Measurements from ENCODE around the gene TBCD. TPM values are rescaled to one million over a fixed set of nuclear protein-coding genes. Genes with fewer than 3 reads are reported as not detected.

TBCD gene
- total RNA-seq, 3 donors from 2014 or later = 45.4 to 65.9 (median 53.3) TPM

DNA sequence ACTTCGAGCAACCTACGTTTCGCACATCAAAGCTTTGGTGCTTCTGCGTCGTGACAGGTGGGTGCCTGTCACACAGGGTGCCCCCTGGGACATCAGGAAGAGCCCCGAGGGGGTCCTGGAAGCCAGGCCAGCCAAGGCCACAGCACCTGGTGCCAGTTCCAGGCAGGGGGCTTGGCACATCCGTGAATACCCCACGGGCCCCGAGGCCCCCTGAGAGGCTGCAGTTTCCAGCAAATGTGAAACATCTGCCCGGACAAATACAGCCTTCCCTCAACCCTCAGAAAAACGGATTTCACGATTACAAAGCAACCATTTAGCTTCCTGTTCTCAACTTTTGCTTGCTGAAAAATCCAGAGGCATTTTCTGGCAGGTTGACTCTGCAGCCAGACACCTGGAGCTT, 218.2 kb downstream of the TBCD start:
- DNase-seq (ENCODE audit: low spot score in 2 of 2) = no peak
- Histone ChIP-seq H3K27me3 (no peaks in the 10 kb centered on the region), H3K36me3 (no peaks in the 10 kb centered on the region), H3K27ac (no peak overlapping the region), H3K4me1 (no peaks in the 10 kb centered on the region), H3K9me3 (no peaks in the 10 kb centered on the region), H3K4me3 (no peak overlapping the region)
- TF ChIP-seq POLR2AphosphoS5 (IDR thresholded peaks at IDR 0.05) (no peak), POLR2A (IDR thresholded peaks at IDR 0.05) (no peak)
- TF ChIP-seq, protein P1, sequence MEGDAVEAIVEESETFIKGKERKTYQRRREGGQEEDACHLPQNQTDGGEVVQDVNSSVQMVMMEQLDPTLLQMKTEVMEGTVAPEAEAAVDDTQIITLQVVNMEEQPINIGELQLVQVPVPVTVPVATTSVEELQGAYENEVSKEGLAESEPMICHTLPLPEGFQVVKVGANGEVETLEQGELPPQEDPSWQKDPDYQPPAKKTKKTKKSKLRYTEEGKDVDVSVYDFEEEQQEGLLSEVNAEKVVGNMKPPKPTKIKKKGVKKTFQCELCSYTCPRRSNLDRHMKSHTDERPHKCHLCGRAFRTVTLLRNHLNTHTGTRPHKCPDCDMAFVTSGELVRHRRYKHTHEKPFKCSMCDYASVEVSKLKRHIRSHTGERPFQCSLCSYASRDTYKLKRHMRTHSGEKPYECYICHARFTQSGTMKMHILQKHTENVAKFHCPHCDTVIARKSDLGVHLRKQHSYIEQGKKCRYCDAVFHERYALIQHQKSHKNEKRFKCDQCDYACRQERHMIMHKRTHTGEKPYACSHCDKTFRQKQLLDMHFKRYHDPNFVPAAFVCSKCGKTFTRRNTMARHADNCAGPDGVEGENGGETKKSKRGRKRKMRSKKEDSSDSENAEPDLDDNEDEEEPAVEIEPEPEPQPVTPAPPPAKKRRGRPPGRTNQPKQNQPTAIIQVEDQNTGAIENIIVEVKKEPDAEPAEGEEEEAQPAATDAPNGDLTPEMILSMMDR (IDR thresholded peaks at IDR 0.05) = no peak
- intact Hi-C loops (cut with DNase I; ENCODE audit: low total_unique reads) = no loop called here

DNA sequence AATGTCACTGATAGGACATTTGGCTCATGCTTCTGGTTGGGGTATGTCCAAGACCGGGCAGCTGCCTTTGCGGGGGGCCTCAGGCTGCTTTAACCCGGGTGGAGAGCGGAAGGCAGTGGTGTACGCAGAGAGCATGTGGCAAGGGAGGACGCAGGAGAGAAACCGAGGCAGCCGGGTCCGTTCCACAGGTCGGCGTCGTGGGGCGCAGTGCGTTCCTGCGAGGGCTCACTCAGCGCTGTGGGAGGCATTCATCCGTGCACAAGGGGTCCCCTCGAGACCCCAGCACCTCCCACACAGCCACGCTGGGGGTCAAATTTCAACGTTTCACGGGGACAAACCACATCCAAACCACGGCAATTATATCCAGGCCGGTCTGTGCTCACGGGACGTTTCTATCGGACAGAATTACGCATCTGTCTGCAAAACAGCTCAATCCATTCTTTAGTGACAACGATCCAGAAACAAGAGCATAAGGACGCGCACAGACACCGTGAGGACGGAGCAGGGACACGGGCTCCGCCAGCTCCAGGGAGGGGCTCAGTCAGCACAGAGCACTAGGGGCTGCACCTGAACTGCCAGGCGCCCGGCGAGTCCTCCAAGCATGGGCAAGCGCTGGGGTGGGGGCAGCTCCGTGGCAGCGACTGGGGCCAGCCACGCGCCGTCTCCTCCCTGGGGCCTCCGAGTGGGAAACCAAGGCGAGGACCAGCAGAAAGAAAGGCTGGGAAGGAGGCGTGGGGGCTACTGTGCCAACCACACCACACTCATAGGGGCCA, 219.1 kb downstream of the TBCD start:
- H3K36me3 ChIP-seq = no peaks in the 10 kb centered on the region
- no peak for TF ChIP-seq POLR2A (IDR thresholded peaks at IDR 0.05)
- TF ChIP-seq, protein P1 (IDR thresholded peaks at IDR 0.05) = no peak
- TF ChIP-seq POLR2AphosphoS5 (IDR thresholded peaks at IDR 0.05) = no peak
- H3K4me1 ChIP-seq = no peaks in the 10 kb centered on the region
- intact Hi-C loops (cut with DNase I; ENCODE audit: low total_unique reads) = no loop called here
- H3K9me3 ChIP-seq = no peaks in the 10 kb centered on the region
- H3K27me3 ChIP-seq = no peaks in the 10 kb centered on the region
- DNase-seq (ENCODE audit: low spot score in 2 of 2) = no peak
- H3K27ac ChIP-seq = no peak overlapping the region
- no peak overlapping the region for H3K4me3 ChIP-seq

DNA sequence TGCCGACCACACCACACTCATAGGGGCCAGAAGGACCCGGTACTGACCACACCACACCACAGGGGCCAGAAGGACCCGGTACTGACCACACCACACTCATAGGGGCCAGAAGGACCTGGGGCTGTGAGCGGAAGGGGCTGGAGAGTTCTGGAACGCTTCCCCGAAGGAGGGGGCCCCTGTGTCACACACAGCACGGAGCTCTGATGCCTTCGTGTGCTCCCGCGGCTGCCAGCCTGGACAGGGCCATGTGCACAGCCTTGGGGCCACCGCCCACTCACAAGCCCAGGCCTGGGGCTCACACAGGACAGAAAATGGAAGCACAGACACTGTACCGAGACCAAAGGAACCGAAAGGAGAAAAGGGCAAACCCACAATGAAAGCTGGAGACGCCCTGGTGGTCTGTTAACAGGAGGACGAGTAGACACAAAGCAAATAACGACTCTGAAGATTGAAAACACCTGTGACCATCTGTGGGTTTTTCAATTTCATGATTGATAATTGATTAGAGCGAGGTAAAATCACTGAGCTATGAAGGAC, 221.0 kb downstream of the TBCD start:
- DNase-seq (ENCODE audit: low spot score in 2 of 2) = no peak

DNA sequence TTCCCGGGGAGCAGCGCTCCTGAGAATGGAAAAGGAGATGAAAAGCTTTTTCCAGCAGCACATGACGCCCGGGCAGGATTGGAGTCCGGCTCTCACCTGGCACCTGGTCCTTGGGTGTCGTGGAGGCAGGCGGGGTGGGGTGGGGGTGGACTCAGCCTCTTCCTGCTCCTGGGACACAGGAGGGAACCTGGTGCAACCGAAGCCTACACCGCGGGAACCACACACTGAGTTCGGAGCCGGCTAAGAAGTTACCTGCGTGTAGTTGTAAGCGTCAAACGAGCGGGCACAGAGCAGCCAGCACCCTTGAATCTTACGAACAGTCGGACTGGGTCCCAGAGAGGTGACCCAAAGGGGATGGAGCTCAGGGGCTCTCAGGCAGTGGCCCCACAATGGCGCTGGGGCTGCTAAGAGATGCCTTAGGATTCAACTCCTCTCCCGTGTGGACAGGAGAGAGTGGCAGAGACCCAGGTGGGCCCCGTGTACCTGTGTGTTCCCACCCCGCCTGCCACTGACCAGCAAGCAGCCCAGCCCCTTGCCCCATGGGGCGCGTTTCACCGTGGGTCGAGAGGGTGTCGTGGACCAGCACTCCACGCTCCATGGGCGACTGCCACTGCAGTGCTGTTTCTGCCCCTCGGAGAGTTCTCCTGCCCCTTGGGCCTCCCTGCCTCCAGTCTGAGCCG, 221.7 kb downstream of the TBCD start:
- no peak for DNase-seq (ENCODE audit: low spot score in 2 of 2)
- TF ChIP-seq POLR2AphosphoS5 (IDR thresholded peaks at IDR 0.05) = no peak
- TF ChIP-seq, protein P1 (IDR thresholded peaks at IDR 0.05) = no peak
- no peak for TF ChIP-seq POLR2A (IDR thresholded peaks at IDR 0.05)
- no peaks in the 10 kb centered on the region for H3K27me3 ChIP-seq
- intact Hi-C loops (cut with DNase I; ENCODE audit: low total_unique reads) = no loop called here
- no peak overlapping the region for H3K4me3 ChIP-seq
- H3K27ac ChIP-seq = no peak overlapping the region
- H3K9me3 ChIP-seq = no peaks in the 10 kb centered on the region
- no peaks in the 10 kb centered on the region for H3K36me3 ChIP-seq
- H3K4me1 ChIP-seq = no peaks in the 10 kb centered on the region

More for the DNA sequence above, 221.0 kb downstream of the TBCD start:
- Histone ChIP-seq H3K36me3 (no peaks in the 10 kb centered on the region), H3K27me3 (no peaks in the 10 kb centered on the region), H3K27ac (no peak overlapping the region), H3K4me3 (no peak overlapping the region), H3K4me1 (no peaks in the 10 kb centered on the region), H3K9me3 (no peaks in the 10 kb centered on the region)
- intact Hi-C loops (cut with DNase I; ENCODE audit: low total_unique reads) = no loop called here
- no peak for TF ChIP-seq POLR2AphosphoS5 (IDR thresholded peaks at IDR 0.05)

DNA sequence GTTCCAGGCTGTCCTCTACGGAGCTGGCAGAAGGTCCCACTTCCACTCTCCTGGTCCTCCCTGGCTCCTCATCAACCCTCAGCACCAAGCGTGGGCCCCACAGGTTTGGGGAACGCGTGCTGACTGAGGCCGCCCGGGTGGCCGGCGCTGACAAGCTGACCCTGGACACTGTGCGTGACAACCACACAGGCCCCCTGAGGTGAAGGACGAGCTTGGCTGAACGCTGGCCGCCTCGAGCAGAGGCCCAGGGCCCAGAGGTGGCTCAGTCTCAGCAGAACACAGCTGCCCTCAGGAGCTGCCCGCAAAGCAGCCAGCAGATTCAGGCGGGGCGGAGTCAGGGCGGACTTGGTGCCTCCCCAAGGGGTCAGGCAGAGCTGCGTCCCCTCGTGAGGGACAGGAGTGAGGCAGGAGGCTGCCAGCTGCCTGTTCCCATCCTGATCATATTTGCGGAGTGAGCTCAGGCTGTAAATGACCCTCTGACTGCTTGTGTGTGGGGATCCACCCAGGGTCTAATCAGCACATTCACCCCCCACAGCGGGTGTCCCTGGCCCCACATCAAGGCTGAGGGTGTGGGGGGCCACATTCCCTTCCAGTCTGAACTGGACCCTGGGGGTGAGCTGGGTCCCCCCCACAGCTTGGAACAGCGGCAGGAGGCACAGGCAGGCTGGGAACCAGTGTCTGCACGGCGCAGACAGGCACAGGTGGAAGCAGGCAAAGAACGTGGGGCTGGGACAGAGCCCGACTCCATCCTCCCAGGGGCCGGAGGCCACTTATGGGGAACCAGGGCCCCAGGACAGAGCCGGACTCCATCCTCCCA, 222.5 kb downstream of the TBCD start:
- no peak overlapping the region for H3K4me3 ChIP-seq
- no peaks in the 10 kb centered on the region for H3K9me3 ChIP-seq
- no peak overlapping the region for H3K27ac ChIP-seq
- no peaks in the 10 kb centered on the region for H3K36me3 ChIP-seq
- intact Hi-C loops (cut with DNase I; ENCODE audit: low total_unique reads) = no loop called here
- no peak for DNase-seq (ENCODE audit: low spot score in 2 of 2)
- H3K4me1 ChIP-seq = no peaks in the 10 kb centered on the region
- H3K27me3 ChIP-seq = no peaks in the 10 kb centered on the region
- no peak for TF ChIP-seq POLR2AphosphoS5 (IDR thresholded peaks at IDR 0.05)
- TF ChIP-seq, protein P1 (IDR thresholded peaks at IDR 0.05) = no peak
- TF ChIP-seq POLR2A (IDR thresholded peaks at IDR 0.05) = no peak

Measured in breast epithelium (tissue), 4 donors.